GM21619 (cell line): Measurements from ENCODE around the gene OR51D1.

Source experiments
- ATAC-seq: cut with Tn5 transposase; IDR thresholded peaks from one replicate; pipeline ENCODE4 v1.9.1; 2021; ENCODE audit not compliant: unreplicated experiment

Gene OR51D1

GRCh38 chr11:4644233-4644632 is 7.0 kb downstream of the OR51D1 start:
- ATAC-seq: no peak

- ATAC-seq: no peak
Observed at GRCh38 chr11:4645974-4646373, 8.7 kb downstream of the OR51D1 start.

GRCh38 chr11:4647766-4648165 is 10.5 kb downstream of the OR51D1 start:
- ATAC-seq: no peak

GRCh38 chr11:4654635-4655369 is 17.5 kb downstream of the OR51D1 start:
- ATAC-seq: no peak

- ATAC-seq: no peak
Observed at GRCh38 chr11:4658629-4659445, 21.6 kb downstream of the OR51D1 start.

- no peak for ATAC-seq
Observed at GRCh38 chr11:4662876-4663275, 25.6 kb downstream of the OR51D1 start.

- ATAC-seq: no peak
Observed at GRCh38 chr11:4664183-4664582, 26.9 kb downstream of the OR51D1 start.

GRCh38 chr11:4664786-4665185 is 27.5 kb downstream of the OR51D1 start:
- no peak for ATAC-seq

- ATAC-seq: no peak
Observed at GRCh38 chr11:4665424-4665823, 28.1 kb downstream of the OR51D1 start.

GRCh38 chr11:4671741-4672140 is 34.5 kb downstream of the OR51D1 start:
- ATAC-seq: no peak

- ATAC-seq: no peak
Observed at GRCh38 chr11:4672470-4672869, 35.2 kb downstream of the OR51D1 start.

- ATAC-seq: no peak
Observed at GRCh38 chr11:4673781-4674180, 36.5 kb downstream of the OR51D1 start.

GRCh38 chr11:4677948-4678347 is 40.7 kb downstream of the OR51D1 start:
- no peak for ATAC-seq

- ATAC-seq: no peak
Observed at GRCh38 chr11:4680341-4680740, 43.1 kb downstream of the OR51D1 start.

GRCh38 chr11:4682623-4683419 is 45.5 kb downstream of the OR51D1 start:
- ATAC-seq: no peak

GRCh38 chr11:4684631-4685285 is 47.5 kb downstream of the OR51D1 start:
- no peak for ATAC-seq
